ENCODE measurements around the gene SCN9A.

DNA sequence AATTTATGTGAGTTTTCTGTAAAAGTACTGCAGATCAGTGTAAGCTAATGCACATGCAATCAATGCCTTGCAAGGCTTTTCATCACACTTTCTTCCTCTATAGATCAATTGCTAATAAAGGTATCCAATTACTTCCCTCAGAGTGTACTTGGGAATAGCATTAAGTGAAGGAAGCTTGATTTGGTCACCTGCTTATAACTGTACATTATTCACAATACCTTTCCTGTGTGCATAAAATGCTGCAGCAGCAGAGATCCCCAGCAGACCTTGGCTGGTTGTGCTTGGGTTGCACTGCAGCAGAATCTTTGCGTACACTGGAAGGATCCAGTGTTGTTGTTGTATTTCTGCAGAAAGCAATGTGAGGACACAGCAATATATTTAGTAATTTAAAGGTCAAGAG lies 18.5 kb upstream of the SCN9A start:
- TF ChIP-seq, protein P1, sequence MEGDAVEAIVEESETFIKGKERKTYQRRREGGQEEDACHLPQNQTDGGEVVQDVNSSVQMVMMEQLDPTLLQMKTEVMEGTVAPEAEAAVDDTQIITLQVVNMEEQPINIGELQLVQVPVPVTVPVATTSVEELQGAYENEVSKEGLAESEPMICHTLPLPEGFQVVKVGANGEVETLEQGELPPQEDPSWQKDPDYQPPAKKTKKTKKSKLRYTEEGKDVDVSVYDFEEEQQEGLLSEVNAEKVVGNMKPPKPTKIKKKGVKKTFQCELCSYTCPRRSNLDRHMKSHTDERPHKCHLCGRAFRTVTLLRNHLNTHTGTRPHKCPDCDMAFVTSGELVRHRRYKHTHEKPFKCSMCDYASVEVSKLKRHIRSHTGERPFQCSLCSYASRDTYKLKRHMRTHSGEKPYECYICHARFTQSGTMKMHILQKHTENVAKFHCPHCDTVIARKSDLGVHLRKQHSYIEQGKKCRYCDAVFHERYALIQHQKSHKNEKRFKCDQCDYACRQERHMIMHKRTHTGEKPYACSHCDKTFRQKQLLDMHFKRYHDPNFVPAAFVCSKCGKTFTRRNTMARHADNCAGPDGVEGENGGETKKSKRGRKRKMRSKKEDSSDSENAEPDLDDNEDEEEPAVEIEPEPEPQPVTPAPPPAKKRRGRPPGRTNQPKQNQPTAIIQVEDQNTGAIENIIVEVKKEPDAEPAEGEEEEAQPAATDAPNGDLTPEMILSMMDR (IDR thresholded peaks at IDR 0.05; ENCODE audit: insufficient read depth, low read length), result no peak
- TF ChIP-seq, protein P2, sequence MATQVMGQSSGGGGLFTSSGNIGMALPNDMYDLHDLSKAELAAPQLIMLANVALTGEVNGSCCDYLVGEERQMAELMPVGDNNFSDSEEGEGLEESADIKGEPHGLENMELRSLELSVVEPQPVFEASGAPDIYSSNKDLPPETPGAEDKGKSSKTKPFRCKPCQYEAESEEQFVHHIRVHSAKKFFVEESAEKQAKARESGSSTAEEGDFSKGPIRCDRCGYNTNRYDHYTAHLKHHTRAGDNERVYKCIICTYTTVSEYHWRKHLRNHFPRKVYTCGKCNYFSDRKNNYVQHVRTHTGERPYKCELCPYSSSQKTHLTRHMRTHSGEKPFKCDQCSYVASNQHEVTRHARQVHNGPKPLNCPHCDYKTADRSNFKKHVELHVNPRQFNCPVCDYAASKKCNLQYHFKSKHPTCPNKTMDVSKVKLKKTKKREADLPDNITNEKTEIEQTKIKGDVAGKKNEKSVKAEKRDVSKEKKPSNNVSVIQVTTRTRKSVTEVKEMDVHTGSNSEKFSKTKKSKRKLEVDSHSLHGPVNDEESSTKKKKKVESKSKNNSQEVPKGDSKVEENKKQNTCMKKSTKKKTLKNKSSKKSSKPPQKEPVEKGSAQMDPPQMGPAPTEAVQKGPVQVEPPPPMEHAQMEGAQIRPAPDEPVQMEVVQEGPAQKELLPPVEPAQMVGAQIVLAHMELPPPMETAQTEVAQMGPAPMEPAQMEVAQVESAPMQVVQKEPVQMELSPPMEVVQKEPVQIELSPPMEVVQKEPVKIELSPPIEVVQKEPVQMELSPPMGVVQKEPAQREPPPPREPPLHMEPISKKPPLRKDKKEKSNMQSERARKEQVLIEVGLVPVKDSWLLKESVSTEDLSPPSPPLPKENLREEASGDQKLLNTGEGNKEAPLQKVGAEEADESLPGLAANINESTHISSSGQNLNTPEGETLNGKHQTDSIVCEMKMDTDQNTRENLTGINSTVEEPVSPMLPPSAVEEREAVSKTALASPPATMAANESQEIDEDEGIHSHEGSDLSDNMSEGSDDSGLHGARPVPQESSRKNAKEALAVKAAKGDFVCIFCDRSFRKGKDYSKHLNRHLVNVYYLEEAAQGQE (IDR thresholded peaks at IDR 0.05; ENCODE audit: insufficient replicate concordance, low read depth), result no peak
- TF ChIP-seq POLR2AphosphoS5 (IDR thresholded peaks at IDR 0.05; ENCODE audit: low read depth) (no peak), GABPA (IDR thresholded peaks at IDR 0.05; ENCODE audit: low read depth) (no peak), SPI1 (IDR thresholded peaks at IDR 0.05; ENCODE audit: borderline replicate concordance, low read depth) (no peak)
